ENCODE results near the gene TIMM44. TPM values are rescaled to one million over a fixed set of nuclear protein-coding genes. Genes with fewer than 3 reads are reported as not detected.

The TIMM44 gene
- total and polyA plus RNA-seq, 2 of the 8 experiments (the other 6 are each of a cell fraction or from before 2014, with no cell fraction given), result 131 to 150 TPM

- Histone ChIP-seq H3K23ac (ENCODE audit: insufficient read length) (no peak overlapping the region), H2BK120ac (replicated peaks; ENCODE audit: low read depth, low read length) (no peak overlapping the region), H3K14ac (ENCODE audit: insufficient read length) (no peak overlapping the region), H3K79me2 (ENCODE audit: control insufficient read depth in 1 of 2, insufficient read depth in 2 of 2, low read length in 2 of 2) (peaks cover 0 to 19% of the 10 kb centered on the region in 2 experiments; a peak in 1 of 4 replicates), H3K56ac (replicated peaks; ENCODE audit: insufficient read length, low read depth, low read length) (no peak overlapping the region), H3K79me1 (ENCODE audit: low read depth, low read length) (peaks cover 32% of the 10 kb centered on the region), H3K23me2 (ENCODE audit: low read depth, low read length) (no peaks in the 10 kb centered on the region), H4K20me1 (replicated peaks in 1 of 2; ENCODE audit: control insufficient read depth in 1 of 2, insufficient read depth in 2 of 2, low read length in 2 of 2) (peaks cover 35 to 54% of the 10 kb centered on the region in 2 experiments), H4K8ac (ENCODE audit: extremely low read depth, insufficient read depth, low read length) (no peak overlapping the region), H3K9ac (replicated peaks in 1 of 4; ENCODE audit: extremely low read depth in 1 of 4, low read depth in 3 of 4, low read length in 3 of 4) (no peak overlapping the region; a peak in 1 of 7 replicates), H4K91ac (replicated peaks; ENCODE audit: insufficient read length, low read length) (no peak overlapping the region), H2AK5ac (ENCODE audit: low read depth, low read length) (no peak overlapping the region), H3K9me3 (ENCODE audit: insufficient read depth in 2 of 2, low read depth in 1 of 2, low read length in 1 of 2) (no peaks in the 10 kb centered on the region), H2BK5ac (ENCODE audit: low read depth, low read length) (no peak overlapping the region), H3K4me1 (replicated peaks in 1 of 4; ENCODE audit: control insufficient read depth in 3 of 4, insufficient read depth in 4 of 4, low read length in 3 of 4) (no peaks in the 10 kb centered on the region), H3K18ac (ENCODE audit: extremely low read depth, low read length) (no peak overlapping the region), H3K27me3 (replicated peaks in 1 of 4; ENCODE audit: control insufficient read depth in 3 of 4, extremely low read depth in 1 of 4, insufficient read depth in 3 of 4, low read length in 3 of 4) (no peaks in the 10 kb centered on the region), H2BK20ac (ENCODE audit: low read length) (no peak overlapping the region), H2AFZ (ENCODE audit: low read length) (no peak overlapping the region), H2BK15ac (ENCODE audit: low read length) (no peak overlapping the region), H3K36me3 (ENCODE audit: control insufficient read depth in 2 of 4, insufficient read depth in 4 of 4, low read length in 3 of 4) (peaks cover 22 to 75% (median 50%) of the 10 kb centered on the region in 4 experiments), H3K4me3 (ENCODE audit: extremely low read depth in 1 of 4, insufficient read depth in 2 of 4, low read depth in 3 of 4, low read length in 4 of 4) (no peak overlapping the region), H2BK12ac (ENCODE audit: low read depth, low read length) (no peak overlapping the region), H4K5ac (ENCODE audit: insufficient read length, low read depth, low read length) (no peak overlapping the region), H3K4ac (replicated peaks; ENCODE audit: insufficient read length, low read depth, low read length) (no peak overlapping the region), H3K27ac (ENCODE audit: low read depth, low read length) (no peak overlapping the region), H3K4me2 (ENCODE audit: insufficient read depth in 1 of 2, low read depth in 2 of 2, low read length in 2 of 2) (no peak overlapping the region)
- POLR2A ChIA-PET (ENCODE audit: partially characterized antibody), result no interaction called here
- 93% methylated on average over 12 of the region's 13 CpGs; no CpG with 5 or more reads in 1 of the 2 experiments for WGBS, 2 experiments (ENCODE audit: extremely low coverage in 1 of 2, insufficient coverage in 1 of 2, insufficient read length in 1 of 2, insufficient replicate concordance in 2 of 2, low coverage in 1 of 2, low lambda C conversion rate in 2 of 2, missing lambda C conversion rate in 1 of 2)
- CTCF ChIA-PET (ENCODE audit: partially characterized antibody), result interaction anchor here (0.9 kb wide), 1 partner anchor 13 kb away, joined by 3 read pairs; no protein-coding TSS in a partner anchor
- DNase-seq (ENCODE audit: low read depth in 1 of 2, low spot score in 2 of 2) (no peak), FAIRE-seq (no peak)
- TF ChIP-seq EZH2 (IDR thresholded peaks at IDR 0.05; ENCODE audit: low read depth, low read length, severe bottlenecking) (no peak), KDM4A (IDR thresholded peaks at IDR 0.05; ENCODE audit: low read depth, low read length, severe bottlenecking) (no peak), CHD2 (IDR thresholded peaks at IDR 0.05; ENCODE audit: low read length) (no peak), NANOG (IDR thresholded peaks at IDR 0.05; ENCODE audit: insufficient read depth, low read depth, low read length, poor library complexity, severe bottlenecking) (no peak), TCF12 (IDR thresholded peaks at IDR 0.05; ENCODE audit: low read depth, low read length) (no peak), CEBPB (IDR thresholded peaks at IDR 0.05; ENCODE audit: low read depth, low read length) (no peak), RFX5 (IDR thresholded peaks at IDR 0.05; ENCODE audit: borderline replicate concordance, low read depth, low read length) (no peak), CHD1 (IDR thresholded peaks at IDR 0.05; ENCODE audit: low read depth, low read length) (no peak), YY1 (IDR thresholded peaks at IDR 0.05; ENCODE audit: low read depth, low read length) (no peak), ATF2 (IDR thresholded peaks at IDR 0.05; ENCODE audit: low read length) (no peak), POLR2AphosphoS5 (IDR thresholded peaks at IDR 0.05; ENCODE audit: low read depth, low read length) (no peak)
- TF ChIP-seq, protein P1, sequence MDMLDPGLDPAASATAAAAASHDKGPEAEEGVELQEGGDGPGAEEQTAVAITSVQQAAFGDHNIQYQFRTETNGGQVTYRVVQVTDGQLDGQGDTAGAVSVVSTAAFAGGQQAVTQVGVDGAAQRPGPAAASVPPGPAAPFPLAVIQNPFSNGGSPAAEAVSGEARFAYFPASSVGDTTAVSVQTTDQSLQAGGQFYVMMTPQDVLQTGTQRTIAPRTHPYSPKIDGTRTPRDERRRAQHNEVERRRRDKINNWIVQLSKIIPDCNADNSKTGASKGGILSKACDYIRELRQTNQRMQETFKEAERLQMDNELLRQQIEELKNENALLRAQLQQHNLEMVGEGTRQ (IDR thresholded peaks at IDR 0.05; ENCODE audit: low read length), result no peak
Measured at GRCh38 chr19:7980168-7980567, 36.7 kb upstream of the TIMM44 start.
